HepG2 (cell line): ENCODE measurements around the gene MSMP. TPM values are rescaled to one million over a fixed set of nuclear protein-coding genes. Genes with fewer than 3 reads are reported as not detected.

Source experiments
- CENPX ChIP-seq: sonication (generic); formaldehyde crosslinking; IDR thresholded peaks from 2 replicates; pipeline ENCODE4 v1.9.0; 2021; ENCODE audit warnings: mild to moderate bottlenecking, missing genetic modification reagents, moderate library complexity
- DMAP1 ChIP-seq: IDR thresholded peaks from 2 replicates; pipeline ENCODE4 v1.6.1; 2016
- DPF2 ChIP-seq: sonication (generic); formaldehyde crosslinking; IDR thresholded peaks from 2 replicates; pipeline ENCODE4 v1.4.0; 2020; ENCODE audit warnings: mild to moderate bottlenecking, low read depth, missing genetic modification reagents, borderline replicate concordance
- JARID2 ChIP-seq: sonication (generic); formaldehyde crosslinking; IDR thresholded peaks from 2 replicates; pipeline ENCODE4 v1.8.1; 2023; ENCODE audit warnings: missing genetic modification reagents, inconsistent platforms; ENCODE audit not compliant: insufficient replicate concordance
- MXI1 ChIP-seq: IDR thresholded peaks from 3 replicates; pipeline ENCODE4 v1.6.1; 2012; ENCODE audit warnings: low read depth, low read length, inconsistent platforms, borderline replicate concordance
- NBN ChIP-seq: fragments of 450-650 bp; conservative IDR thresholded peaks from 2 replicates; pipeline ENCODE4 v1.6.1; 2017
- NCOA1 ChIP-seq: sonication (generic); formaldehyde crosslinking; IDR thresholded peaks from 2 replicates; pipeline ENCODE4 v1.9.0; 2021; ENCODE audit warnings: missing genetic modification reagents
- NFE2L1 ChIP-seq: sonication (generic); formaldehyde crosslinking; IDR thresholded peaks from 2 replicates; pipeline ENCODE4 v1.4.0; 2020; ENCODE audit warnings: missing genetic modification reagents, mild to moderate bottlenecking, borderline replicate concordance
- NFE2L2 ChIP-seq: fragments of 150-350 bp; IDR thresholded peaks from 2 replicates; pipeline ENCODE4 v1.6.1; 2014; ENCODE audit warnings: low read length
- RBFOX2 ChIP-seq: fragments of 200-400 bp; formaldehyde crosslinking; IDR thresholded peaks from 2 replicates; pipeline ENCODE4 v1.6.1; 2017; ENCODE audit warnings: low read depth, mild to moderate bottlenecking, low read length
- SNAPC4 ChIP-seq: sonication (generic); formaldehyde crosslinking; IDR thresholded peaks from 2 replicates; pipeline ENCODE4 v1.4.0; 2020; ENCODE audit warnings: mild to moderate bottlenecking, missing genetic modification reagents
- USF2 ChIP-seq, 2 experiments: sonication (generic) in 1 of 2; formaldehyde crosslinking in 1 of 2; IDR thresholded peaks; 2 replicates each; pipeline versions ENCODE4 v1.5.1 to v1.6.1; 2011 to 2020; ENCODE audit warnings: borderline replicate concordance in 1 of 2, low read depth in 1 of 2, low read length in 1 of 2, mild to moderate bottlenecking in 1 of 2, missing genetic modification reagents in 1 of 2, moderate library complexity in 1 of 2
- ZBTB20 ChIP-seq: sonication (generic); formaldehyde crosslinking; IDR thresholded peaks from 2 replicates; pipeline ENCODE4 v1.8.1; 2023; ENCODE audit warnings: missing genetic modification reagents, low read depth, mild to moderate bottlenecking, borderline replicate concordance
- ZBTB7A ChIP-seq: sonication (generic); formaldehyde crosslinking; IDR thresholded peaks from 2 replicates; pipeline ENCODE4 v1.8.0; 2022; ENCODE audit warnings: mild to moderate bottlenecking, missing genetic modification reagents
- ZFP90 ChIP-seq: sonication (generic); formaldehyde crosslinking; IDR thresholded peaks from 2 replicates; pipeline ENCODE4 v1.8.0; 2022; ENCODE audit warnings: missing genetic modification reagents, mild to moderate bottlenecking, inconsistent platforms, borderline replicate concordance
- ZNF18 ChIP-seq: sonication (generic); formaldehyde crosslinking; IDR thresholded peaks from 2 replicates; pipeline ENCODE4 v1.8.0; 2022; ENCODE audit warnings: mild to moderate bottlenecking, missing genetic modification reagents; ENCODE audit not compliant: insufficient replicate concordance
- ZNF234 ChIP-seq: sonication (generic); formaldehyde crosslinking; conservative IDR thresholded peaks from 2 replicates; pipeline ENCODE4 v1.5.1; 2020; ENCODE audit warnings: mild to moderate bottlenecking, missing genetic modification reagents
- ZNF460 ChIP-seq: sonication (generic); formaldehyde crosslinking; IDR thresholded peaks from 2 replicates; pipeline ENCODE4 v1.5.1; 2020; ENCODE audit warnings: missing genetic modification reagents, mild to moderate bottlenecking, borderline replicate concordance
- ZNF510 ChIP-seq: sonication (generic); formaldehyde crosslinking; IDR thresholded peaks from 2 replicates; pipeline ENCODE4 v1.4.0; 2020; ENCODE audit warnings: low read depth, mild to moderate bottlenecking, missing genetic modification reagents
- ZNF883 ChIP-seq: sonication (generic); formaldehyde crosslinking; IDR thresholded peaks from 2 replicates; pipeline ENCODE4 v1.5.1; 2020; ENCODE audit warnings: mild to moderate bottlenecking, missing genetic modification reagents; ENCODE audit errors: not compliant biosample characterization
- polyA plus RNA-seq, 8 experiments: library from polyadenylated mRNA; depleted of rRNA in 3 of 8; stranded (reverse) in 7 of 8; unstranded in 1 of 8; fragments of >200 nt; fragmentation: Illumina TruSeq in 4 of 8; extraction: Trizol in 4 of 8; gene quantifications; 2 replicates each; pipeline versions ENCODE4 v1.2.1 to v1.2.3, GENCODE V29; 2011 to 2016; ENCODE audit warnings: low read depth in 4 of 8, missing spikeins in 1 of 8, mixed read lengths in 1 of 8; ENCODE audit not compliant: insufficient read depth in 1 of 8
- total RNA-seq, 5 experiments: library from RNA; depleted of rRNA; stranded (reverse); fragments of >200 nt; fragmentation: Illumina TruSeq; extraction: Trizol; gene quantifications; 2 replicates each; pipeline ENCODE4 v1.2.3, GENCODE V29; 2016; ENCODE audit warnings: low read depth in 1 of 5

MSMP gene
- total and polyA plus RNA-seq, 2 of the 13 experiments (the other 11 are each of a cell fraction or from before 2014, with no cell fraction given), result 0.24 to 0.46 TPM

GRCh38 chr9:35756275-35757225 is 2.5 kb upstream of the MSMP start (continued):
- no peak for TF ChIP-seq SNAPC4
- peak; percentile 85 for TF ChIP-seq ZFP90 (CRISPR knock-in tag)
- no peak for TF ChIP-seq USF2 (IDR thresholded peaks at IDR 0.05; ENCODE audit: low read depth, low read length)
- TF ChIP-seq USF2 (CRISPR knock-in tag; IDR thresholded peaks at IDR 0.05; ENCODE audit: borderline replicate concordance), result no peak
- TF ChIP-seq MXI1, result no peak
- no peak for TF ChIP-seq ZNF460 (CRISPR knock-in tag)
- no peak for TF ChIP-seq ZNF18 (CRISPR knock-in tag)
- no peak for TF ChIP-seq JARID2 (CRISPR knock-in tag)
- TF ChIP-seq ZNF510 (CRISPR knock-in tag), result no peak
- peak; percentile 46; the same call in 1 of the 2 replicates for TF ChIP-seq DPF2
- TF ChIP-seq NFE2L1, result no peak
- TF ChIP-seq ZNF234 (CRISPR knock-in tag), result no peak
- no peak for TF ChIP-seq NBN
- TF ChIP-seq NCOA1 (CRISPR knock-in tag), result no peak
- no peak for TF ChIP-seq CENPX (CRISPR knock-in tag)
- peak; percentile 50; the same call in 1 of the 2 replicates for TF ChIP-seq ZBTB20
- peak; percentile 19; the same call in 1 of the 2 replicates for TF ChIP-seq ZBTB7A (CRISPR knock-in tag)
- TF ChIP-seq RBFOX2, result peak; percentile 81
- peak; percentile 64; the same call in 1 of the 2 replicates for TF ChIP-seq DMAP1 (CRISPR knock-in tag)
- TF ChIP-seq ZNF883 (CRISPR knock-in tag), result peak; percentile 50
- no peak for TF ChIP-seq NFE2L2
